DLD1 (cell line): ENCODE measurements around the gene AFF2.

Source experiments
- in situ Hi-C: cut with HindIII; loops from 2 replicates; pipeline ENCODE4 v1.10.0; 2017; ENCODE audit warnings: low sequenced_read_pairs

Gene AFF2

GRCh38 chrX:148715361-148715760 is 214.9 kb downstream of the AFF2 start:
- in situ Hi-C loops: no loop called here

GRCh38 chrX:148722966-148723365 is 222.5 kb downstream of the AFF2 start:
- in situ Hi-C loops: no loop called here

- in situ Hi-C loops: no loop called here
Measured at GRCh38 chrX:148723551-148723950, 223.1 kb downstream of the AFF2 start.

- in situ Hi-C loops: no loop called here
Measured at GRCh38 chrX:148728901-148729300, 228.5 kb downstream of the AFF2 start.

GRCh38 chrX:148732743-148733142 is 232.3 kb downstream of the AFF2 start:
- in situ Hi-C loops: no loop called here

GRCh38 chrX:148741441-148741840 is 241.0 kb downstream of the AFF2 start:
- in situ Hi-C loops: no loop called here

GRCh38 chrX:148755111-148755510 is 254.7 kb downstream of the AFF2 start:
- in situ Hi-C loops: no loop called here

- in situ Hi-C loops: no loop called here
Measured at GRCh38 chrX:148763896-148764295, 263.5 kb downstream of the AFF2 start.

GRCh38 chrX:148768296-148768695 is 267.9 kb downstream of the AFF2 start:
- in situ Hi-C loops: no loop called here

- in situ Hi-C loops: no loop called here
Measured at GRCh38 chrX:148771440-148771839, 271.0 kb downstream of the AFF2 start.

- in situ Hi-C loops: no loop called here
Measured at GRCh38 chrX:148774276-148774675, 273.9 kb downstream of the AFF2 start.

- in situ Hi-C loops: no loop called here
Measured at GRCh38 chrX:148784137-148784536, 283.7 kb downstream of the AFF2 start.

GRCh38 chrX:148784856-148785255 is 284.4 kb downstream of the AFF2 start:
- in situ Hi-C loops: no loop called here

GRCh38 chrX:148785256-148785655 is 284.8 kb downstream of the AFF2 start:
- in situ Hi-C loops: no loop called here

GRCh38 chrX:148788449-148788848 is 288.0 kb downstream of the AFF2 start:
- in situ Hi-C loops: no loop called here

- in situ Hi-C loops: no loop called here
Measured at GRCh38 chrX:148794350-148794749, 293.9 kb downstream of the AFF2 start.

GRCh38 chrX:148804579-148805355 is 304.4 kb downstream of the AFF2 start:
- in situ Hi-C loops: no loop called here

GRCh38 chrX:148806145-148806870 is 305.9 kb downstream of the AFF2 start:
- in situ Hi-C loops: no loop called here

GRCh38 chrX:148808833-148809232 is 308.4 kb downstream of the AFF2 start:
- in situ Hi-C loops: no loop called here

GRCh38 chrX:148811236-148811635 is 310.8 kb downstream of the AFF2 start:
- in situ Hi-C loops: no loop called here

- in situ Hi-C loops: no loop called here
Measured at GRCh38 chrX:148813422-148813821, 313.0 kb downstream of the AFF2 start.

GRCh38 chrX:148813967-148814366 is 313.6 kb downstream of the AFF2 start:
- in situ Hi-C loops: no loop called here
